HG03575 (cell line): ENCODE data around the gene RASA1.

Experiments used
- ATAC-seq: cut with Tn5 transposase; IDR thresholded peaks from one replicate; pipeline ENCODE4 v1.9.1; 2021; ENCODE audit not compliant: unreplicated experiment, insufficient number of reproducible peaks, low FRiP score; ENCODE audit errors: extremely low read depth

The RASA1 gene

DNA sequence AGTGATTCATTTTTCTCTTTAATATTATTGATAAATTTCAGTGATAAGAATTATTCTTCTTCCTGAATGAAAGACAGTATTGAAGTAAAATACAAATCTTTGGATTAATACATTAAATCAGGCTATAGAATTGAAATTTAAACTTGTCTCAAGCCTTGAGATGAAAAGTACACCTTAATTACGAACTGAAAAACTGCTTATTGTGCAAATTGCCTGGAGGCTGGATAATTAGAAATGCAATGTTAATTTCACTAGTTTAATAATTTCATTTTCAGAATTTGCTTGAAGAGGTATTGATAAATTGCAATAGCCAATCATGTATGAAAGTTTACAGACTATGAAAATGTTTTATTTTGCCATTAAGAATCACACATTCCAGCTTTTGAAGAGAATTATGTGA lies 156.1 kb downstream of the RASA1 start:
- no peak for ATAC-seq

DNA sequence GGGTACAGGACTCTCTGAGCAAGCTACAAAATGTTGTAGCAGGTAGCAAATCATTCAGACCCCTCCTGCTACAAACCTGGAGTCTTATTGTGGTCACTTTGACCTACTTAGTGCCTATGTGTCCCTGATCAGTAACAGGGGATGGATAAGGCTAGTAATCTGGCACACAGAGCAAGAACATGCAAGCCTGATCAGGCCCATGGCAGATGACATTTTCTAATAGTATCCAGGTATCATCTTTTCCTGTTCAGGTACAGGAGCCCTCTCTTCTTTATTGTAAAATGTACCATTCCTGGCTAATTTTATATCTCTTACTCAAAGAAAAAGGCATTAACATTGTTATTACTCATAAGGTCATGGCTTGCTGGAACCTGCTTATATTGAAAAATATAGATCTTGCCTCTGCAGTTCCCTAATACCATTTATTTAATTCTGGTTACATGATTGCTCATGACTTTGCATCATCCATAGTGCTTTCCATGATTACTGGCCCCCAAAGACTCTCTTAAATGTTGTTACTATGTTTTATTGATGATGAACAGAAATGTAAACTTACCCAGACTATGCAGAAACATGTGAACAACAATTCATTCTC lies 163.3 kb downstream of the RASA1 start:
- no peak for ATAC-seq

DNA sequence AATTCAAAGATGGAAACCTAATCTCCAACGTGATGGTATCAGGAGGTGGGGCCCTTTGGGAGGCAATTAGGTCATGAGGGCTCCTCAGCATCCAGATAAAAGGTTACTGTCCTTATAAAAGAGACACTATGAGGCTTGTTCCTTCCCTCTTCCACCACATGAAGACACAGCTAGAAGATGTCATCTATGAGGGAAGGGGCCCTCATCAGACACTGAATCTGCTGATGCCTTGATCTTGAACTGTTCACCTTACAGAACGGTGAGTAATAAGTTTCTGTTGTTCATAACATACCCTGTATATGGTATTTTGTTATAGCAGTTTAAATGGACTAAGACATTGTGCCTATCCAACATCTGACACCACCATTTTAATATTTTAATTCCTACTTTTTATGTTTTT lies 164.8 kb downstream of the RASA1 start:
- ATAC-seq: no peak

DNA sequence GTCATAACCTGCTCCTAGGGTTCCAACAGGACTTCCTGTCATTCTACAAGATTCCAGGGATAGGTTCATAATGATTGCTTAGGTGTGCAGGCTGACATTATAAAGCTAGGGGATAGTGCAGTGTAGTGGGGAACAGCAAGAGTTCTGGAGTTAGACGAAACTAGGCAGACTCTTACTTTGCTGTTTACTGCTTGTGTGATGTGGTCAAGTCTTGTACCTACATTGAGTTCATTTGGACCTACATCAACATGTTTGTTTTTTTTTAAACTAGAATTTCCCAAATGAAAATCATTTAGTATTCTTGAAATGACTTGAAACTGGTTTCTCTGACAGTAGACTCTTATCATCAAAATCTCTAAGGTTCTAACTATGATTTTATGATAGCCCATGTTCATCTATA lies 166.3 kb downstream of the RASA1 start:
- no peak for ATAC-seq

DNA sequence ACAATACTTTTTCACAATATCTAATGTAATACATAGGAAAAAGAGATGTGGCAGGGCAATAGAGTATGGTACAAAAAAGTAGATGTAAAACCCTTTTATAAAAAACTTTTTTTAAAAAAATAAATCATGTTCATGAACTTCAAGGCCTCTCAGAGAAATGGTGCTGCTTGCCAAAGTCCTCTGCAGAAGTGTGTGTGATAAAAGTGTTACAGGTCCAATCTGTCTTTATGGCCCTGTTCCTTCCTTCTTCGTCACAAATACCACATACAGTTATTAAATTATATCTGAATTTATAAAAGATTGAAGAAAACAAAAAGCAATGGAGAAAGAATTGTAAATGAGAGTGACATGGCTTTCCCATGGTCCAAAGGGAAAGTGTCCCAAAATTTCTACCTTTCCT lies 166.8 kb downstream of the RASA1 start:
- no peak for ATAC-seq

DNA sequence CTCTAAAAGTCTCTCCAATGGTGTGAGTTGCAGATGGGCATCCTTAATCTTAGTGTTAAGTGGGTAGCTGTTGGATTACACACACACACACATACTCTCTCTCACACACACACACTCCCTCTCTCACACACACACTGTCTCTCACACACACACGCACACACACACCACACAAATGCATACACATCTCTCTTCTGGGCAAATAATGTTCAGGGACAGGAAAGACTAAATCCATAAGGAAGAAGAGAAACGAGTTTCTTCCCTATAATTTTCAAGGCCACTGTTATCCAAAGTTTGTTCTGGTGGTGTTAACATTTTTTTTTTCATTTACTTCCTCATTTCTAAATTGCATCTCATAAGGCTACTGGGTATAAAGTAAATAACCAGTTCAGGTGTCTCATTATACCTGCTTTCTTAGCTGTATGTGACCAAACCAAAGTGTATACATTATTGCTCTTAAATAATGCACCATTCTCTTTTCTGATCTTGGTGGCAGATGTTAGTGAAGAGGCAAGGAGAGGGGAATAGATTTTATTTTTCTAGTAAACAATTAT lies 167.5 kb downstream of the RASA1 start:
- ATAC-seq: no peak

DNA sequence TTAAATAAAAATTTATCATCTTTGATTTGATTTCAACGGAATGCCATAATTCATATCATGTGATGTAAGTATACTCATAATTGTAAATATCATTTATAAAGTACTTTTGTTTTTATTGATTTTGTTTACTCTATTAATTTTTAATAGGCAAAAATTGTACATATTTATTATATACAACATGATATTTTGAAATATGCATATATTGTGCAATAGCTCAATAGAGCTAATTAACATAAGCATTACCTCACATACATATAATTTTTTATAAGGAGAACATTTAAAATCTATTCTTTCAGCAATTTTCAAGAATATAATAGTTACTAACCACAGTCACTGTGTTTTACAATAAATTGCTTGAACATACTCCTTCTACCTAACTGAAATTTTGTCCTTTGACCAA lies 170.0 kb downstream of the RASA1 start:
- ATAC-seq: no peak

DNA sequence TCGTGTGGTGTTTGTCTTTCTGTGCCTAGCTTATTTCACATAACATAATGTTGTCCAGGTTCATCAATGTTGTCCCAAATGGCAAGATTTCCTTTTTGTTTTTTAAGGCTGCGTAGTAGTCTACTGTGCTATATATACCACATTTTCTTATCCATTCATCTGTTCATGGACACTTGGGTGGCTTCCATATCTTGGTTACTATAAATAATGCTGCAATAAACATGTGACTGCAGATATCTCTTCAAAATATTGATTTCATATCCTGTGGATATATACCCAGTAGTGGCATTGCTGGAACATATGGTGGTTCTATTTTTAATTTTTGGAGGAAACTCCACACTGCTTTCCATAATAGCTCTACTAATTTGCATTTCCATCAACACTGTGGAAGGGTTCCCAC lies 170.5 kb downstream of the RASA1 start:
- no peak for ATAC-seq
